SK-MEL-5 (cell line): ENCODE data around the gene INPP5A. TPM values are rescaled to one million over a fixed set of nuclear protein-coding genes. Genes with fewer than 3 reads are reported as not detected.
A peak's percentile ranks its signal among the peaks of the same experiment; 100 is the strongest.
"Not testable (repeated sequence)": the region's sequence is repeated elsewhere in the genome, so short reads cannot be mapped to it uniquely, and the experiment has no call there.

ENCODE experiments used
- DNase-seq: peaks from one replicate; pipeline ENCODE4 v3.0.0-alpha.2; 2016; ENCODE audit warnings: low read depth, low spot score
- in situ Hi-C: cut with HindIII; loops from 2 replicates; pipeline ENCODE4 v1.10.0; 2016; ENCODE audit warnings: low sequenced_read_pairs, high pct_unique_total_duplicates, low pct_unique_long_range_greater_than_20kb
- total RNA-seq: library from RNA; depleted of rRNA; stranded (reverse); fragments of >200 nt; shearing (Covaris generic); gene quantifications from 2 replicates; pipeline ENCODE4 v1.2.3, GENCODE V29; 2014

INPP5A gene
- total RNA-seq, 1 experiment from 2014 or later = 11.1 TPM

DNA sequence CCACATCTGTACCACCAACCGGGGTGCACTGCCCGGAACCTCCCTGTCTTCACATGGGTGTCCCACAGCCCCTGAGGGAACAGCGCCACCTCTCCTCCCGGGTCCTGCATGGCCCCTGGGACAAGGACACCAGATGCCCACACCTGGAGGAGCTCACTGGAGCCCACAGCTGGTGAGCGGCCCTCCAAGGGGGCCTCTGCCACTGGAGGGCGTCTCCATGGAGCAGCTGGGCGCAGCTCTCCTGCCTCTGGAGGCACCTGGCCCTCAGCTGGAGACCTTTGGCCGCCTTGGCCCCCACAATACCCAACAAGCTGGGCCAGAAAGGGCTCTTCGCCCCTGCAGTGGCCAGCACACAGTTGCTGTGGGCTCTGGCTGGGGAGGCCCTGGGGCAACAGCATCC lies 255.6 kb downstream of the INPP5A start:
- in situ Hi-C loops = no loop called here

DNA sequence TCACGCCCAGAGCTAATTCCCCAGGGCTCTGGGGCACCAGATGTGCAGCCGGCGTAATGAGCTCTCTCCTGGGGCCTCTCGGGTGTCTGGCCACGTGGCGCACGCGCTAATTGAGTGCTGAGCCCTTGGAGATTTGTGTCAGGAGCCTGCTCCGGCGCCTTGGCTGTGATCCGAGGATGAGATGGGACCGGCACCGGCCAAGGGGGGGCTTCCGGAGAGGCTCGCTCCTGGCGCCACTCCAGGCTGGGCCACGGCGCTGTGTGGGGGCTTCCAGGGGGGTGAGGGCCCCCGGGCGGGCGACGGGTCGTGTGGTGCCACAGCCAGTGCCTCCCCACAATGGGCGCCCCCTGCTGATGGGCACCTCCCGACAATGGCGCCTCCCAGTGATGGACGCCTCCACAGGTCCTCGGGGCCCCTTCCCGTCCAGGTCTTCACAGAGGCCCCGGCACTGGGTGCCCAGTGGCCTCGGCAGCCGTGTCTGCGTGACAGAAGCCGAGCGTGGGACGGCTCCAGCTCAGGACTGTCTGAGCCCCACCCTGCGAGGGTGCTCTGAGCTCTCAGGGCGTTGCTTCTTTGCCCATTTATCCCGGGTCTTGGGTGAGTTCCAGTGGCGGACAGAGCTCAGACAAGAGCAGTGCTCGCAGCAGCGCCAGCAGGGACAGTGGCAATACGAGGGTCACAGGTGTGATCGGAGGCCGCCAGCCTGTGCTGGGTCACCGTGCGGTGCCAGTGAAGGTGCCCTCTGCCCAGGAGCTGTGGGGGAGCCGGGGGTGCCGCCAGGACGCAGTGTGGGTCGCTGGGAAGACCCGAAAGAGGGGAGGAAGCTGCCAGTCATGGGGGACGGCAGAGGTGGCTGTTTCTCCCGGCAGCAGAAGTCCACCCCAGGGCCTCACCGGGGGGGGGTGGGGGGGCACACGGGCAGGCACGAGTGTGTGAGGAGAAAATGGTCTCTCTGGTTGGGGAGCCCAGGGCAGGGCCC lies 256.6 kb downstream of the INPP5A start:
- in situ Hi-C loops = no loop called here
- no peak for DNase-seq

More for the DNA sequence above, 255.6 kb downstream of the INPP5A start:
- no peak for DNase-seq

DNA sequence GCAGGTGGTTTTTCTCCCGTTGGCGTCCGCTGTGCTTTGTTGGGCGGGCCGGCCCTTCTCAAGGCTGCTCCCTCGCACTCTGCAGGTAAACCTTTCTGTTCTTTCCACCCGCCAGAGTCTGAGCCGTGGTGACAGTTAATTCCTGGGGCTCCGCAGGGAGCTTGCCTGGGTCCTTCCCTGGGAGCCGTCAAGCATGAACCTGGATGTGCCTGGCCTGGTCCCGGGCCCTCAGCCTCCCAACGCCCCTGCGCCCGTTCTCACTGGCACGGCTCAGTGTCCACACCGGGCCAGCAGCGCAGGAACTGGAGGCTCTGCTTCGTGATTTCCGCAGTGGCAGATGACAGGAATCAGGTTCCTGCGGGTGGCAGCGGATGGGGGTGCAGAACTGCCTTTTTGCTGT lies 259.3 kb downstream of the INPP5A start:
- in situ Hi-C loops = no loop called here
- DNase-seq = no peak

DNA sequence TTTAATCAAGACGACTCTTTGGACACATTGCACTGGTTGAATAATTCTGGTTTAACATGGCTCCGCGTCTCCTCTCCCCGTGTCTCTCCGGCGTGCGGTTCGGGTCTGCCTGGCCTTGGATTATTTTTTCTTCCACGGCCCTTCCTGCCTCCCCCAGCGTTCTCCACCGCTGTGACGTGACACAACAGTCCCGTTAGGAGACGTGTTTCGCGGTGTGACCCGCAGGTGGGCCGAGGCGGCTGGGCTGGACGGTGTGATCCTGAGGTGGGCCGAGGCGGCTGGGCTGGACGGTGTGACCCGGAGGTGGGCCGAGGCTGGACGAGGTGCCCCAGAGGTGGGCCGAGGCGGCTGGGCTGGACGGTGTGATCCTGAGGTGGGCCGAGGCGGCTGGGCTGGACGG lies 260.4 kb downstream of the INPP5A start:
- DNase-seq, in situ Hi-C loops: not testable (repeated sequence)

DNA sequence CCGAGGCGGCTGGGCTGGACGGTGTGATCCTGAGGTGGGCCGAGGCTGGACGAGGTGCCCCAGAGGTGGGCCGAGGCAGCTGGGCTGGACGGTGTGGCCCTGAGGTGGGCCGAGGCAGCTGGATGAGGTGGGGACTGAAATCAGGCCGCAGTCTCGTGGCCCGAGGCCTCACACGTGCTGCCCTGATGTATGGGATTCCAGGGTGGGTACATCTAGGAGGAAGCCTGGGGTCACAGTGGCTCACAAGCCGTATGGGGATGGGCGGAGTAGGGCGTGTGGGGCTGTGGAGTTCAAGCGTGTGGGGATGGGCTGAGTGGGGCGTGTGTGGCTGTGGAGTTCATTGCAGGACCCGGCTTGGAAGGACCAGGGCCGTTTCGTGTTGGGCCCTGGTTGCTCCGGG lies 260.8 kb downstream of the INPP5A start:
- in situ Hi-C loops = no loop called here
- no peak for DNase-seq

DNA sequence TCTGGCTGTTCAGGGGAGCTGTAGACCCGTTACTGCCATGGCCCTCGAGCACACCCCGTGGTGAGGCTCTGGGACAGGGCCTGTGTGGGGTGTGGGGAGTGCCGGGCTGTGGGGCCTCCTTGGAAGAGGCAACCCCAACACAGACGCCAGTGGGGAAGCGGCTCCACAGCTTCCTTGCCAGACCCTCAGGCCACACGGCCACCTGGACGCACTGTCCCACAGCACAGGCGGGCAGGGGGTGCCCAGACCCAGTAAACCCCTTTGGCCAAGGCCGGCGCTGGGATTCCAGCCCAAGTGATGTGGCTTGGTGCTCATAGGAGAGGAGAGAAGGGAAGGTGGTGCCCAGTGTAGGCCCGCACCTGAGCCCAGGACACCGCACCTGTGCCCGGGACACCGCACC lies 261.3 kb downstream of the INPP5A start:
- in situ Hi-C loops = no loop called here
- no peak for DNase-seq

DNA sequence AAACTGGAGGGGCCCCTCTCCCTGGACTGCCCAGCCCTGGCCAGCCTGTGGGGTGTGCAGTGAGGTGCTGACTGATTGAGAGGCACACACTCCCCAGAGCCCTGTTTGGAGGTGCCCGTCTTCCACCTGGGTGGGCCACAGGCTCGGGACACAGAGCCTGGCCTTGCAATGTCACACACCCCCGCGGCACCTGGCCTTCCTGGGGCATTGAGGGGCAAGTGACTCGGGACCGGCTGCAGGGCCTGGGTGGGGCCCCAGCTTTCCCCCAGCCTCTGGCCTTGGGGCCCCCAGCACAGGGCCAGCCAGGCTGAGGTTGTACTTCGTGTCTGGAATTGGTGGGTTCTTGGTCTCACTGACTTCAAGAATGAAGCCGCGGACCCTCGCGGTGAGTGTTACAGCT lies 262.3 kb downstream of the INPP5A start:
- in situ Hi-C loops = no loop called here

DNA sequence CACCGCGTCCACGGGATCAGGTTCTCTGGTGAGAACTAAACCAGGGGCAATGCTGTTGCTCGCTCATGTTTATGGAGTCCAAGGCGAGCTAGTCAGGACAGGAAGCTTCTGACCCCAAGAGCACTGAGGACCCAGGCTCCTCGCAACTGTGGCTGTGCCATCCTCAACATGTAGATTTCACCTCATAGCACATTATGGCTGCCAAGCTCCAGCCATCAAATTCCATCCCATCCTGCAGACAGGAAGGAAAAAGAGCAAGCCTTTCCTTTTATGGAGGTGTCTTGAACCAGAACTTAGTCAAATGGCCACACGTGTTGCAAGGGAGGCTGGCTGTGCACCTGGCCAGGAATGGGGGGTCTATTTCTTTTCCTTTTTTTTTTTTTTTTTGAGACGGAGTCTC lies 264.5 kb downstream of the INPP5A start:
- no peak for DNase-seq
- in situ Hi-C loops = no loop called here

More for the DNA sequence above, 262.3 kb downstream of the INPP5A start:
- no peak for DNase-seq

DNA sequence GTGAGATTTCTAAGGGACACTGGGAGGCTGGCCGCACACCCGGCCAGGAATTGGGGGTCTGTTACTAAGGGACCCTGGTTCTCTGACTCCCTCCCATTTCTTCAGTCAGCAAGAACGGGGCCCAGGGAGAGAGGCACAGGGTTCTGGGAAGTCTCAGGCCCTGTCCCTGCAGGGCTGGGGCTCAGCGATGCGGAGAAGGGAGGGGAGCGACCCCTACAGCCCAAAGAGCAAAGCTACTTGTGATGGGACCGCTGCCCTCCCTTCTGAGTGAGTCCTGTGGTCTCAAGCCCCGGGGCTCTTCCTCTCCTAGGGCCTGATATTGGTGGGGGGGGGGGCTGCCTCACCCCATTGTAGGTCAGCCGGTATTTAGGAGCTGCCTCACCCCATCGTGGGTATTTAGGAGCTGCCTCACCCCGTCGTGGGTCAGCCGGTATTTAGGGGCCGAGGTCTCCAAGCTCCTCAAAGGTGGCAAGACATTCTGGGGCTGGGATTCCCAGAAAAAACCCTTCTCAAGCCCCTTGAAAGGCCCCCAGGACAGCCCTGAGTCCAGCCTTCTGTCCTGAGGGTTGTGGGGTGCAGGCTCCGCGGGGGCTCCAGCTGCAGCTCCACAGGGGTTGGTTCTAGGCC lies 265.2 kb downstream of the INPP5A start:
- DNase-seq = peak; percentile 16
- in situ Hi-C loops = no loop called here

DNA sequence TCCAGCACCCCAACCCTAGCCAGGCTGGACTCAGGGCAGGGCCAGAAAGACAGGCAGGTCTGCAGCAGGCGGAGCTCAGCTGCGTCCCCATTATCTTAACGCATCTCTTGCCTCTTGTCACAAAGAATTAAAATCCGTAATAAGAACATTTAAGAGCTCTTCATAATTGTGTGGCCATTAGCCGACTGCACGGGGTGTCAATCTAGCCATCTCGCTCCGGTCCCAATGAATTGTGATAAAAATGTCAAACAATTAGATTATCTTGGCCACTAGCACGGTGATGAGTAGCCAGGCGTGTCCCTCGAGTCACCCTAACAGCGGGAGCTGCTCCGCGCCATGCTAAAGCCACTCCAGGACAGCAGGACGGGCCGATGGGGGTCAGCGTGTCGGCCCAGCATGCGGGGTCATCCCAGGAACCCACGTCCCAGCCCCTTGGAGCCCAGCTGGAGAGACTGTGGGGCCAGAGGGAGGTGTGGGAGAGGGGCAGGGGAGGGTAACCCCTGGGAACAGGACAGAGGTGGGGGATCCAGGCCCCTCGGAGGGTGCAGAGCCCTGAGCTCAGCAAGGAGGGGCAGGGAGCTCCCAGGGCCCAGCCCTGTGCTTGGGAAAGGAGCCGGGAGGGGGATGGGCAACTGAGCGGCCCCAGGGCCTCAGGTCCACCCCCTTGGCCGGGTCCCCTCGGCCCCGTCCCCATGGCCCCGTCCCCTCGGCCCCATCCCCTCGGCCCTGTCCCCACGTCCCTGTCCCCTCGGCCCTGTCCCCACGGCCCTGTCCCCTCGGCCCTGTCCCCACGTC lies 266.0 kb downstream of the INPP5A start:
- no peak for DNase-seq
- in situ Hi-C loops = no loop called here

DNA sequence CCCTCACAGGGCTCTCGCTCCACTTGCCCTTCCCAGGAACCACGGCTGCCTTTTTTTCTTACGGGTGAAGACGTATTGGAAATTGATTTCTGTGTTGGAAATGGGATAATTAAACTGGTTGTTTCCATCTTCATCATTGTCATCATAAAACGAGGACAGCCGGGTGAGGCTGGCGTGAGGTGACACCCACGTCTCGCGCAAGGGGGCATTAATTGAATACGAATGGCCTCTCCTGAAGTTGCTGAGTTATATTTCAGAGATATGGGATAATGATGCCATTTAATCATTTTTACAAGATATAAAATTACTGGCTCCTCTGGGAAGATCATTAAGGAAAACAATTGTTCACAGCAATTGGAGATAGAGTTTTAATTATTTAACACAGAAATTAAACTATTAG lies 266.7 kb downstream of the INPP5A start:
- in situ Hi-C loops = no loop called here
- DNase-seq = no peak

DNA sequence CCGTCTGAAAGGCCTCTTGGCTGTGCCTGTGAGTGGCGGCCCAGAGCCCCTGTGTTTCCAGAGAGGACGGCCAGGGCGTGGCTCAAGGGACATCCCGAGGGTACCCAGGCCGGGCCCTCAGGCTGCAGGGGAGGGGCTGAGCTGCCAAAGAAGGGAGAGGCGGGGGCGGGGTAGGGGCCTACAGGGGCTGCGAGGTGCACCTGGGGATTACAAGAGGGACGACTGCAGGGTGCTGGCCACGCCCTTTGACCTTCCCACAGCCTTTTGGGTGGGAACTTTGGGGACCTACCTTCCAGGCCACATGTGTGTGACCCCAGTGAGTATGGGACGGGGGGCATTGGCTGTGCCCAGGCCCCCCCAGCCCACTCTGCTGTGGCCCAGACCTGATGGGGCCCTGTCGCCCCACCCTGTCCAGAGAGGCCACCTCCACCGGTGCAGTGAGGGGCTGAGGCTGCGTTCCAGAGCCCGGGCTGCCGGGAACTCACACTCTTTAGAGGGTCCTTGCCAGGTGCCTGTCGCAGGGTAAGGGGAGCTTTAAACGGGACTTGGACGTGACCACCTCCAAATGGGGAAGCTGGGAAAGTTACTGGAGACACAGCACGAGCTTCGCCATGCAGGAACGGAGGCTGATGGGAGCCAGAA lies 267.3 kb downstream of the INPP5A start:
- in situ Hi-C loops = no loop called here
- DNase-seq = no peak

DNA sequence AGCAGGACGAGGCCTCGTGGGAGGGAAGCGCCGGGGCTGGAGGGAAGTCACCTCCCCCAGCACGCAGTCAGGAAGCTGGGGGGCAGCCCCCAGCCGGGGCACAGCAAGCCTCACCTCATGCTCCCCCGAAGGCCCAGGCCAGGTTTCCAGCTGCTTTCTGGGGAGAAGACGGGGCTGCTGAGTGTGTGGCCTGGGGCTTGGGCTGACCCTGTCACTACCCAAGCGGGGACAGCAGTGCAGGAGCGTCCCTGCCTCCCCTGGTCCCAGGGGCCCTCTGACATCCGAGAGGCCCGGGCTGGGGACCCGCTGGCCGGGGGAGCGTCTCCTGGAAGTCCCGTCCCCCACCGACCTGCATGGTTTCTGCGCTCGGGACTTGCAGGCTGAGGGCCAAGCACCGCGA lies 268.0 kb downstream of the INPP5A start:
- in situ Hi-C loops = no loop called here
- DNase-seq = no peak

DNA sequence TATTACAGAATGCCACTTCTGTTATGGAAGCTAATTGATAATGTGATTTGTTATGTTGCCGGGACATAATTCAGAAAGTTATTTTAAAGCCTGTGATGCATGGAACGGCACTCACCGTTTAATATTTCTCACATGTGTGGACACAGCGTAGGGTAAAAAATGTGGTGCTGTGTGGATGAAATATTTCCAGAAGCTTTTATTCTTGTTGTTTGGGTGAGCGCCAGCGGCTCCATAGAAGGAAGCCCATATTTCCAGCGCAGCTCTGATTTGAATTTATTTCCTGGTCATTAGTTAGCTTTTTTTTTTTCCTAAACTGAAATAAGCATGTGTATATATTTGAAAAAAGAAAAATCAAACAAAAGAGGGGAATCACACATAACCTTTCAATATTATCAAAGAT lies 268.5 kb downstream of the INPP5A start:
- in situ Hi-C loops = no loop called here
- DNase-seq = no peak

DNA sequence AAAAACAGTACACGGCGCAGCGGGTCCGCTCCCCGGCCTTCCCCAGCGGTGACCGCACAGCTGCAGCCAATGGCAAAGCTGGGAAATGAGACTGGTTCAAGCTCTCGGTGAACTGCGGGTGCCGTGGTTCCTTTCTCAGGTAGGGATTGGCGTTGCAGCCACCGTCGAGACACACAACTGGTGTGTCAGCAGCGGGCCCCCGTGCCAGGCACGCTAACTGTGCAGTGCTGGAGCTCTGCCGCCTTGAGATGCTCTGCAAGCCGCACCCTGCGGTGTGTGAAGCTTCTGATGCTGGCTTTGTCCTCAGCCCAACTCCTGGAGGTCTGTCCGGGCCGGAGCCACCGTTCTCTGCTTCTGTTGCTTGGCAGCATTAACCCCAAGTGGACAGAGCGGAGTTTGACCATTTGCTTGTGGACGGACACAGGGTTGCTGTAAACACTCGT lies 269.0 kb downstream of the INPP5A start:
- no peak for DNase-seq
- in situ Hi-C loops = no loop called here

DNA sequence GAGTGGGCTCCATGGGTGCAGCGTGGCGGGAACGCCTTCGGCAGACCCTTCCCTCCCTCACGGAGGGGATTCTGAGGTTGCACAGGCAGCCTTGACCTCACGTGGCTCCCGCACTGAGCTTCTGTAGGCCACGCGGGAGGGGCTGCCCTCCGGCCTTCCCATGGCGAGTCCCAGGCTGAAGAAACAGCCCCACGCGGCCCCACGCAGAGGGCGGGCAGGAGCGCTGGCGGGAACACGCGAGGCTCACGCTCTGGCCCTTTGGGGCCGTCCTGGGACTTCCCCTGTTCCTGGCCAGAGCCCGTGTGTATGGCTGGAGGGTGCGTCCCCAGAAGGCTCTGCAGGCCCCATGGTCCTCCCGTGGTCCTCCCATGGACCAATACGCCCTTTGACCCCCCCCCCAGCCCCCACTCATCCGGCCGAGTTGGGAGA lies 270.0 kb downstream of the INPP5A start:
- no peak for DNase-seq
- in situ Hi-C loops = no loop called here

DNA sequence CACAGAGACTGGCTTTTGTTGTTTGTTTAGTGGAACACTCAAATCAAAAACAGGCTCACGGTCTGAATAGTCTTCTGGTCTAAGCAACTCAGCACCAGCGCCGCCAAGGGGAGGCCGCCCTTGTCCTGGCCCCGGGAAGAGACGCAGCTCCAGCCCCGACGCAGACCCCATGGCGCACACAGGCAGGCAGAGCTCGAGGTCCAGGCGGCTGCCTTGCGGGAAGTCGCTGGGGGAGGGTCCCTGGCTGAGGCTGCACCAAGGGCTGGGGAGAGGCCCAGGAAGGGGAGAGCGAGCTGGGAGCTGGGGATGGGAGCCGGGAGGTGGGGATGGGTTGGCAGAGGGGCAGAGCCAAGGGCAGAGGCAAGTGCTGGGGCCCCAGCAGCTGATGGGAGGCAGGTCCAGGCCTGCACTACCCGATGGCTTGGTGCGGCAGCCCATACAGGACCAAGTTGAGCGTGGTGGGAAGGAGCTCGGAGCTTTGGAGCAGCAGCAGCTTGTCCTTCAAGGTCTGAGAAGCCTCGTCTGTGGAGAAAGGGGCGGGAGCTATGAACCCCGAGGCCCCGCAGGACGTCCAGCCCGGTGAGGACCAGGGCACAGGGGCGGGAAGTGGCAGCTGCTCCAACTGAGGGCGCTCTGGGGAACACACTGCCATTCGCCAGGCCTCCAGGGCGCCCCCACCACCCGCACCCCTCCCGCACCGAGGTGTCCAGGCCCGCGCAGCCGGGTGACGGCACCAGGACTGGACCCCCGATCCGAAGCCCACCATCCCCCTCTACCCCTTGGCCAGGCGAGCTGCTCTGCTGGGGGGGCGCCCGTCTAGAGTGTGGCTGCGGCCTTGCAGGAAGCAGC lies 271.0 kb downstream of the INPP5A start:
- no peak for DNase-seq
- in situ Hi-C loops = no loop called here
